Lung (tissue), 12 donors: Measurements from ENCODE around the gene CPTP. TPM values are rescaled to one million over a fixed set of nuclear protein-coding genes. Genes with fewer than 3 reads are reported as not detected.

ENCODE experiments used
- ATAC-seq: fragments of 200-7000 bp; cut with Tn5 transposase; one replicate; pipeline ENCODE4 v1.9.1; 2020; ENCODE audit warnings: moderate number of reproducible peaks; ENCODE audit not compliant: insufficient read depth, low FRiP score
- DNase-seq, 3 donors: peaks; one replicate each; pipeline ENCODE4 v3.0.0-alpha.2; 2013 to 2017
- H3K27ac ChIP-seq, 2 donors: one replicate each; pipeline ENCODE4 v1.5.1; 2013; ENCODE audit warnings: mild to moderate bottlenecking in 2 of 2, moderate library complexity in 2 of 2, control low read depth in 1 of 2, inconsistent platforms in 1 of 2, low read depth in 1 of 2, low read length in 1 of 2
- H3K27me3 ChIP-seq, 3 donors: one replicate each; pipeline ENCODE4 v1.5.1; 2013; ENCODE audit warnings: low read length in 2 of 3; ENCODE audit not compliant: control insufficient read depth in 3 of 3, insufficient read depth in 3 of 3
- H3K36me3 ChIP-seq, 4 donors: one replicate each; pipeline ENCODE4 v1.5.1; 2013; ENCODE audit warnings: low read length in 4 of 4, mild to moderate bottlenecking in 1 of 4, moderate library complexity in 1 of 4; ENCODE audit not compliant: control insufficient read depth in 4 of 4, insufficient read depth in 4 of 4
- H3K4me1 ChIP-seq, 5 donors: one replicate each; pipeline ENCODE4 v1.5.1; 2013; ENCODE audit warnings: low read length in 5 of 5, mild to moderate bottlenecking in 2 of 5, moderate library complexity in 1 of 5; ENCODE audit not compliant: control insufficient read depth in 5 of 5, insufficient read depth in 5 of 5
- H3K4me3 ChIP-seq: one replicate; pipeline ENCODE4 v1.5.1; 2013; ENCODE audit warnings: mild to moderate bottlenecking, control low read depth, moderate library complexity
- H3K9ac ChIP-seq, 2 donors: one replicate each; pipeline ENCODE4 v1.5.1; 2013; ENCODE audit warnings: low read length in 2 of 2, control low read depth in 1 of 2; ENCODE audit not compliant: insufficient read depth in 1 of 2
- H3K9me3 ChIP-seq, 4 donors: one replicate each; pipeline ENCODE4 v1.5.1; 2013; ENCODE audit warnings: low read length in 3 of 4, mild to moderate bottlenecking in 1 of 4, moderate library complexity in 1 of 4; ENCODE audit not compliant: control insufficient read depth in 4 of 4, insufficient read depth in 3 of 4
- CTCF ChIP-seq: IDR thresholded peaks from 2 replicates; pipeline ENCODE4 v1.5.1; 2012; ENCODE audit warnings: mild to moderate bottlenecking; ENCODE audit errors: control extremely low read depth, extremely low read depth
- WGBS, 2 donors: extraction: QIAGEN DNeasy Blood & Tissue Kit; methylation state at CpG; one replicate each; pipeline ENCODE4 v1.1.7; 2013; 5-methylcytosine and 5-hydroxymethylcytosine counted together
- polyA plus RNA-seq, 2 donors: library from polyadenylated mRNA; stranded (reverse); fragments of 200-250 nt; gene quantifications; one replicate each; pipeline ENCODE4 v1.2.1, GENCODE V29; 2013
- total RNA-seq, 2 donors: library from RNA; depleted of rRNA in 1 of 2; stranded (reverse); fragments of >200 nt in 1 of 2; gene quantifications; one replicate each; pipeline ENCODE4 v1.2.1, GENCODE V29; 2014 to 2021
- donor health status: control.
- donor health status: control.
- donor health status: Bipolar disorder and iron deficiency.
- donor health status: healthy.
- donor health status: DM: yes; HTN: yes; CAD: no.

The CPTP gene
- total and polyA plus RNA-seq, 4 donors: 10.9 to 32.0 (median 19.2) TPM

- WGBS, 2 donors: 44 to 48% methylated on average over 27 to 29 of the region's 29 CpGs
- Histone ChIP-seq H3K36me3 (peaks cover 0 to 4% (median 0%) of the 10 kb centered on the region in 4 donors), H3K4me1 (peaks cover 11 to 35% (median 17%) of the 10 kb centered on the region in 5 donors), H3K9ac (peak overlapping the region in 1 of 2 donors; percentile 65), H3K27me3 (no peaks in the 10 kb centered on the region), H3K27ac (peak overlapping the region; percentile 5 to 40), H3K9me3 (no peaks in the 10 kb centered on the region), H3K4me3 (no peak overlapping the region)
- DNase-seq: peak; percentile 90 to 92 (median 91)
- TF ChIP-seq CTCF: no peak
- ATAC-seq: no peak
Observed at GRCh38 chr1:1304331-1305299, 20.0 kb upstream of the CPTP start.

- ATAC-seq (peak; percentile 5), DNase-seq (peak in 2 of 3 donors; percentile 40 to 47)
- H3K27ac ChIP-seq: peak overlapping the region; percentile 5 to 40
- 20 to 28% methylated on average over 20 to 25 of the region's 25 CpGs for WGBS, 2 donors
- peaks cover 11 to 42% (median 17%) of the 10 kb centered on the region in 5 donors for H3K4me1 ChIP-seq
- TF ChIP-seq CTCF: no peak
- no peaks in the 10 kb centered on the region for H3K9me3 ChIP-seq
- no peaks in the 10 kb centered on the region for H3K27me3 ChIP-seq
- H3K4me3 ChIP-seq: no peak overlapping the region
- peaks cover 0 to 5% (median 2%) of the 10 kb centered on the region in 4 donors for H3K36me3 ChIP-seq
- H3K9ac ChIP-seq: no peak overlapping the region
Observed at GRCh38 chr1:1305300-1306069, 19.1 kb upstream of the CPTP start.

GRCh38 chr1:1306070-1306660 is 18.4 kb upstream of the CPTP start:
- Histone ChIP-seq H3K36me3 (peaks cover 0 to 10% (median 2%) of the 10 kb centered on the region in 4 donors), H3K4me1 (peaks cover 11 to 42% (median 17%) of the 10 kb centered on the region in 5 donors), H3K27me3 (no peaks in the 10 kb centered on the region), H3K9me3 (no peaks in the 10 kb centered on the region), H3K27ac (peak overlapping the region in 1 of 2 donors; percentile 5), H3K9ac (no peak overlapping the region), H3K4me3 (no peak overlapping the region)
- ATAC-seq: no peak
- no peak for DNase-seq
- WGBS, 2 donors: 41 to 46% methylated on average over 11 of the region's 11 CpGs
- no peak for TF ChIP-seq CTCF
